ENCODE results near the gene PPP2R2C. TPM values are rescaled to one million over a fixed set of nuclear protein-coding genes. Genes with fewer than 3 reads are reported as not detected.

The PPP2R2C gene
- total and polyA plus RNA-seq, 10 of the 15 experiments (the other 5 are each of a cell fraction or from before 2014, with no cell fraction given), result 0.13 to 0.15 TPM; not detected in 8

DNA sequence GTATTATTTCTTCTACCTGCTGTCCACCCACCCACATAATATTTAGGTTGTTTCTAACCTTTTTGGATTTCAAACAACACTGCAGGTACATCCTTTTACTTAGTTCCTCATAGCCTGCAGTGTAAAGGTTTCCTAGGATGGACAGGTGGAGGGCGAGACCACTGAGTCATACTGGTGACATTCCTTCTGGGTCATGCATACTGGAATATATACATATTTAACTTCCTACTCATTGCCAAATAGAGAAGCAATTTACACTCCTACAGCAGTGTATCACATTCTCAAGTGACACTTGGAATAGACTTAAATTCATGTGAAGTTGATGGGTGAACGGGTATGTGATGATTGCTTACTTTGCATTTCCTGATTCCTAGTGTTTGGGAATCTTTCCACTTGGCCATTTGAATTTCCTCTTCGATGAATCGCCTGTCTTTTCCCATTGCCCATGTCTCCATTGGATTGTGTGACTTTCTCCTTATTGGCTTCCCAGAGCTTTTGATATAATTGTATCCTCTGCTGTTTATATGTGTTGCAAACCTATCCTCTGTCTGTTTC is 8.2 kb upstream of the PPP2R2C start:
- H3K4me1 ChIP-seq (ENCODE audit: control insufficient read depth, insufficient read depth, low read length), result no peaks in the 10 kb centered on the region
- no peak overlapping the region for H3K4me3 ChIP-seq
- no peaks in the 10 kb centered on the region for H3K27me3 ChIP-seq (replicated peaks in 1 of 2; ENCODE audit: control insufficient read depth in 2 of 2, insufficient read depth in 2 of 2, low read length in 1 of 2)
- no peak for TF ChIP-seq ZSCAN29 (IDR thresholded peaks at IDR 0.05)
- TF ChIP-seq FOS (IDR thresholded peaks at IDR 0.05; ENCODE audit: borderline replicate concordance, extremely low read depth, insufficient read length), result no peak
- TF ChIP-seq, protein P1, sequence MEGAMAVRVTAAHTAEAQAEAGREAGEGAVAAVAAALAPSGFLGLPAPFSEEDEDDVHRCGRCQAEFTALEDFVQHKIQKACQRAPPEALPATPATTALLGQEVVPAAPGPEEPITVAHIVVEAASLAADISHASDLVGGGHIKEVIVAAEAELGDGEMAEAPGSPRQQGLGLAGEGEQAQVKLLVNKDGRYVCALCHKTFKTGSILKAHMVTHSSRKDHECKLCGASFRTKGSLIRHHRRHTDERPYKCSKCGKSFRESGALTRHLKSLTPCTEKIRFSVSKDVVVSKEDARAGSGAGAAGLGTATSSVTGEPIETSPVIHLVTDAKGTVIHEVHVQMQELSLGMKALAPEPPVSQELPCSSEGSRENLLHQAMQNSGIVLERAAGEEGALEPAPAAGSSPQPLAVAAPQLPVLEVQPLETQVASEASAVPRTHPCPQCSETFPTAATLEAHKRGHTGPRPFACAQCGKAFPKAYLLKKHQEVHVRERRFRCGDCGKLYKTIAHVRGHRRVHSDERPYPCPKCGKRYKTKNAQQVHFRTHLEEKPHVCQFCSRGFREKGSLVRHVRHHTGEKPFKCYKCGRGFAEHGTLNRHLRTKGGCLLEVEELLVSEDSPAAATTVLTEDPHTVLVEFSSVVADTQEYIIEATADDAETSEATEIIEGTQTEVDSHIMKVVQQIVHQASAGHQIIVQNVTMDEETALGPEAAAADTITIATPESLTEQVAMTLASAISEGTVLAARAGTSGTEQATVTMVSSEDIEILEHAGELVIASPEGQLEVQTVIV (IDR thresholded peaks at IDR 0.05; ENCODE audit: borderline replicate concordance, partially characterized antibody), result no peak
- TF ChIP-seq, protein P2, sequence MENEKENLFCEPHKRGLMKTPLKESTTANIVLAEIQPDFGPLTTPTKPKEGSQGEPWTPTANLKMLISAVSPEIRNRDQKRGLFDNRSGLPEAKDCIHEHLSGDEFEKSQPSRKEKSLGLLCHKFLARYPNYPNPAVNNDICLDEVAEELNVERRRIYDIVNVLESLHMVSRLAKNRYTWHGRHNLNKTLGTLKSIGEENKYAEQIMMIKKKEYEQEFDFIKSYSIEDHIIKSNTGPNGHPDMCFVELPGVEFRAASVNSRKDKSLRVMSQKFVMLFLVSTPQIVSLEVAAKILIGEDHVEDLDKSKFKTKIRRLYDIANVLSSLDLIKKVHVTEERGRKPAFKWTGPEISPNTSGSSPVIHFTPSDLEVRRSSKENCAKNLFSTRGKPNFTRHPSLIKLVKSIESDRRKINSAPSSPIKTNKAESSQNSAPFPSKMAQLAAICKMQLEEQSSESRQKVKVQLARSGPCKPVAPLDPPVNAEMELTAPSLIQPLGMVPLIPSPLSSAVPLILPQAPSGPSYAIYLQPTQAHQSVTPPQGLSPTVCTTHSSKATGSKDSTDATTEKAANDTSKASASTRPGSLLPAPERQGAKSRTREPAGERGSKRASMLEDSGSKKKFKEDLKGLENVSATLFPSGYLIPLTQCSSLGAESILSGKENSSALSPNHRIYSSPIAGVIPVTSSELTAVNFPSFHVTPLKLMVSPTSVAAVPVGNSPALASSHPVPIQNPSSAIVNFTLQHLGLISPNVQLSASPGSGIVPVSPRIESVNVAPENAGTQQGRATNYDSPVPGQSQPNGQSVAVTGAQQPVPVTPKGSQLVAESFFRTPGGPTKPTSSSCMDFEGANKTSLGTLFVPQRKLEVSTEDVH (IDR thresholded peaks at IDR 0.05; ENCODE audit: low read depth, partially characterized antibody), result no peak
- TF ChIP-seq CBX3 (IDR thresholded peaks at IDR 0.05; ENCODE audit: borderline replicate concordance, low read depth), result no peak
- TF ChIP-seq JUNB (IDR thresholded peaks at IDR 0.05), result no peak
- TF ChIP-seq CEBPB (IDR thresholded peaks at IDR 0.05; ENCODE audit: borderline replicate concordance in 1 of 2, low read depth in 2 of 2, low read length in 2 of 2), result no peak
- TF ChIP-seq, protein P3, sequence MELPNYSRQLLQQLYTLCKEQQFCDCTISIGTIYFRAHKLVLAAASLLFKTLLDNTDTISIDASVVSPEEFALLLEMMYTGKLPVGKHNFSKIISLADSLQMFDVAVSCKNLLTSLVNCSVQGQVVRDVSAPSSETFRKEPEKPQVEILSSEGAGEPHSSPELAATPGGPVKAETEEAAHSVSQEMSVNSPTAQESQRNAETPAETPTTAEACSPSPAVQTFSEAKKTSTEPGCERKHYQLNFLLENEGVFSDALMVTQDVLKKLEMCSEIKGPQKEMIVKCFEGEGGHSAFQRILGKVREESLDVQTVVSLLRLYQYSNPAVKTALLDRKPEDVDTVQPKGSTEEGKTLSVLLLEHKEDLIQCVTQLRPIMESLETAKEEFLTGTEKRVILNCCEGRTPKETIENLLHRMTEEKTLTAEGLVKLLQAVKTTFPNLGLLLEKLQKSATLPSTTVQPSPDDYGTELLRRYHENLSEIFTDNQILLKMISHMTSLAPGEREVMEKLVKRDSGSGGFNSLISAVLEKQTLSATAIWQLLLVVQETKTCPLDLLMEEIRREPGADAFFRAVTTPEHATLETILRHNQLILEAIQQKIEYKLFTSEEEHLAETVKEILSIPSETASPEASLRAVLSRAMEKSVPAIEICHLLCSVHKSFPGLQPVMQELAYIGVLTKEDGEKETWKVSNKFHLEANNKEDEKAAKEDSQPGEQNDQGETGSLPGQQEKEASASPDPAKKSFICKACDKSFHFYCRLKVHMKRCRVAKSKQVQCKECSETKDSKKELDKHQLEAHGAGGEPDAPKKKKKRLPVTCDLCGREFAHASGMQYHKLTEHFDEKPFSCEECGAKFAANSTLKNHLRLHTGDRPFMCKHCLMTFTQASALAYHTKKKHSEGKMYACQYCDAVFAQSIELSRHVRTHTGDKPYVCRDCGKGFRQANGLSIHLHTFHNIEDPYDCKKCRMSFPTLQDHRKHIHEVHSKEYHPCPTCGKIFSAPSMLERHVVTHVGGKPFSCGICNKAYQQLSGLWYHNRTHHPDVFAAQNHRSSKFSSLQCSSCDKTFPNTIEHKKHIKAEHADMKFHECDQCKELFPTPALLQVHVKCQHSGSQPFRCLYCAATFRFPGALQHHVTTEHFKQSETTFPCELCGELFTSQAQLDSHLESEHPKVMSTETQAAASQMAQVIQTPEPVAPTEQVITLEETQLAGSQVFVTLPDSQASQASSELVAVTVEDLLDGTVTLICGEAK (IDR thresholded peaks at IDR 0.05; ENCODE audit: borderline replicate concordance), result no peak
- TF ChIP-seq NR2F1 (conservative IDR thresholded peaks at IDR 0.05), result no peak
- TF ChIP-seq CBX5 (IDR thresholded peaks at IDR 0.05; ENCODE audit: low read depth), result no peak
- no peak overlapping the region for H2AFZ ChIP-seq (ENCODE audit: control insufficient read depth, low read depth, low read length)
- H3K9ac ChIP-seq (ENCODE audit: control insufficient read depth, insufficient read depth, low read length), result no peak overlapping the region
- intact Hi-C loops (cut with micrococcal nuclease; ENCODE audit: unreplicated experiment) (no loop called here), in situ Hi-C loops (cut with MboI) (no loop called here)
- WGBS (ENCODE audit: insufficient coverage, insufficient replicate concordance, low lambda C conversion rate, missing lambda C conversion rate), result 6% methylated on average over 4 of the region's 4 CpGs
- ChIA-PET CTCF (interaction anchor here (0.6 to 1.1 kb wide), 2 partner anchors 66 to 67 kb away, joined by 3 read pairs; no protein-coding TSS in a partner anchor), RAD21 (ENCODE audit: unreplicated experiment) (no interaction called here), POLR2A (no interaction called here), SMC1A (ENCODE audit: uncharacterized antibody, unreplicated experiment) (no interaction called here)
- FAIRE-seq (no peak), DNase-seq (ENCODE audit: low read depth, low spot score) (no peak), ATAC-seq (no peak)
- H3K4me2 ChIP-seq (ENCODE audit: control insufficient read depth, insufficient read depth), result no peak overlapping the region
- H3K36me3 ChIP-seq (ENCODE audit: control insufficient read depth in 2 of 2, insufficient read depth in 2 of 2, low read length in 1 of 2), result no peaks in the 10 kb centered on the region
- H3K9me3 ChIP-seq (replicated peaks; ENCODE audit: control insufficient read depth, insufficient read depth, low read length), result no peaks in the 10 kb centered on the region
- no peak overlapping the region for H3K27ac ChIP-seq (ENCODE audit: control insufficient read depth, insufficient read depth)
- H3K79me2 ChIP-seq (ENCODE audit: control insufficient read depth, insufficient read depth, low read length), result no peaks in the 10 kb centered on the region
- BruUV-seq (replicated peaks), result no TSS peak
- no peaks in the 10 kb centered on the region for H4K20me1 ChIP-seq (ENCODE audit: control insufficient read depth, insufficient read depth)

Measured in GM12878 (cell line).